ENCODE data around the gene PAK3.

PAK3 gene

GRCh38 chrX:111101580-111101979 is 5.6 kb downstream of the PAK3 start:
- no peaks in the 10 kb centered on the region for H3K36me3 ChIP-seq (ENCODE audit: control insufficient read depth in 2 of 2, insufficient read depth in 2 of 2, low read length in 2 of 2)
- H3K9ac ChIP-seq (ENCODE audit: low read depth in 1 of 2, low read length in 2 of 2) = no peak overlapping the region
- H3K4me3 ChIP-seq (ENCODE audit: low read length in 2 of 2) = no peak overlapping the region
- H3K27ac ChIP-seq (ENCODE audit: low read depth in 2 of 2, low read length in 2 of 2) = no peak overlapping the region
- no peaks in the 10 kb centered on the region for H3K9me3 ChIP-seq (ENCODE audit: control insufficient read depth in 2 of 2, low read length in 2 of 2)
- H3K4me1 ChIP-seq (ENCODE audit: control insufficient read depth in 2 of 2, insufficient read depth in 2 of 2, low read length in 2 of 2) = no peaks in the 10 kb centered on the region
- H3K27me3 ChIP-seq (ENCODE audit: control insufficient read depth in 2 of 2, insufficient read depth in 2 of 2, low read length in 2 of 2) = peaks cover 8 to 10% of the 10 kb centered on the region in 2 donors

GRCh38 chrX:111102636-111103035 is 6.6 kb downstream of the PAK3 start:
- no peak overlapping the region for H3K4me3 ChIP-seq (ENCODE audit: low read length in 2 of 2)
- H3K27me3 ChIP-seq (ENCODE audit: control insufficient read depth in 2 of 2, insufficient read depth in 2 of 2, low read length in 2 of 2) = peaks cover 8 to 10% of the 10 kb centered on the region in 2 donors
- no peak overlapping the region for H3K9ac ChIP-seq (ENCODE audit: low read depth in 1 of 2, low read length in 2 of 2)
- no peaks in the 10 kb centered on the region for H3K4me1 ChIP-seq (ENCODE audit: control insufficient read depth in 2 of 2, insufficient read depth in 2 of 2, low read length in 2 of 2)
- H3K9me3 ChIP-seq (ENCODE audit: control insufficient read depth in 2 of 2, low read length in 2 of 2) = no peaks in the 10 kb centered on the region
- H3K36me3 ChIP-seq (ENCODE audit: control insufficient read depth in 2 of 2, insufficient read depth in 2 of 2, low read length in 2 of 2) = no peaks in the 10 kb centered on the region
- H3K27ac ChIP-seq (ENCODE audit: low read depth in 2 of 2, low read length in 2 of 2) = no peak overlapping the region

GRCh38 chrX:111103246-111103645 is 7.3 kb downstream of the PAK3 start:
- Histone ChIP-seq H3K27me3 (ENCODE audit: control insufficient read depth in 2 of 2, insufficient read depth in 2 of 2, low read length in 2 of 2) (peaks cover 3 to 10% of the 10 kb centered on the region in 2 donors), H3K27ac (ENCODE audit: low read depth in 2 of 2, low read length in 2 of 2) (no peak overlapping the region)

GRCh38 chrX:111110098-111110775 is 14.2 kb downstream of the PAK3 start:
- Histone ChIP-seq H3K9me3 (ENCODE audit: control insufficient read depth in 2 of 2, low read length in 2 of 2) (no peaks in the 10 kb centered on the region), H3K4me1 (ENCODE audit: control insufficient read depth in 2 of 2, insufficient read depth in 2 of 2, low read length in 2 of 2) (no peaks in the 10 kb centered on the region), H3K9ac (ENCODE audit: low read depth in 1 of 2, low read length in 2 of 2) (no peak overlapping the region), H3K4me3 (ENCODE audit: low read length in 2 of 2) (no peak overlapping the region), H3K36me3 (ENCODE audit: control insufficient read depth in 2 of 2, insufficient read depth in 2 of 2, low read length in 2 of 2) (no peaks in the 10 kb centered on the region), H3K27me3 (ENCODE audit: control insufficient read depth in 2 of 2, insufficient read depth in 2 of 2, low read length in 2 of 2) (peaks cover 2 to 6% of the 10 kb centered on the region in 2 donors), H3K27ac (ENCODE audit: low read depth in 2 of 2, low read length in 2 of 2) (no peak overlapping the region)

More at GRCh38 chrX:111103246-111103645, 7.3 kb downstream of the PAK3 start:
- H3K9me3 ChIP-seq (ENCODE audit: control insufficient read depth in 2 of 2, low read length in 2 of 2) = no peaks in the 10 kb centered on the region
- no peaks in the 10 kb centered on the region for H3K4me1 ChIP-seq (ENCODE audit: control insufficient read depth in 2 of 2, insufficient read depth in 2 of 2, low read length in 2 of 2)
- H3K4me3 ChIP-seq (ENCODE audit: low read length in 2 of 2) = no peak overlapping the region
- H3K36me3 ChIP-seq (ENCODE audit: control insufficient read depth in 2 of 2, insufficient read depth in 2 of 2, low read length in 2 of 2) = no peaks in the 10 kb centered on the region
- no peak overlapping the region for H3K9ac ChIP-seq (ENCODE audit: low read depth in 1 of 2, low read length in 2 of 2)

- Histone ChIP-seq H3K9ac (ENCODE audit: low read depth in 1 of 2, low read length in 2 of 2) (no peak overlapping the region), H3K27me3 (ENCODE audit: control insufficient read depth in 2 of 2, insufficient read depth in 2 of 2, low read length in 2 of 2) (peaks cover 0 to 2% of the 10 kb centered on the region in 2 donors), H3K4me3 (ENCODE audit: low read length in 2 of 2) (no peak overlapping the region)
These were observed 18.8 kb downstream of the PAK3 start for GRCh38 chrX:111114806-111115205.

GRCh38 chrX:111116666-111117065 is 20.7 kb downstream of the PAK3 start:
- no peak overlapping the region for H3K27ac ChIP-seq (ENCODE audit: low read depth in 2 of 2, low read length in 2 of 2)
- peaks cover 0 to 2% of the 10 kb centered on the region in 2 donors for H3K27me3 ChIP-seq (ENCODE audit: control insufficient read depth in 2 of 2, insufficient read depth in 2 of 2, low read length in 2 of 2)
- H3K9ac ChIP-seq (ENCODE audit: low read depth in 1 of 2, low read length in 2 of 2) = no peak overlapping the region
- H3K4me3 ChIP-seq (ENCODE audit: low read length in 2 of 2) = no peak overlapping the region
- H3K9me3 ChIP-seq (ENCODE audit: control insufficient read depth in 2 of 2, low read length in 2 of 2) = no peaks in the 10 kb centered on the region
- H3K36me3 ChIP-seq (ENCODE audit: control insufficient read depth in 2 of 2, insufficient read depth in 2 of 2, low read length in 2 of 2) = no peaks in the 10 kb centered on the region
- H3K4me1 ChIP-seq (ENCODE audit: control insufficient read depth in 2 of 2, insufficient read depth in 2 of 2, low read length in 2 of 2) = no peaks in the 10 kb centered on the region

More at GRCh38 chrX:111114806-111115205, 18.8 kb downstream of the PAK3 start:
- Histone ChIP-seq H3K36me3 (ENCODE audit: control insufficient read depth in 2 of 2, insufficient read depth in 2 of 2, low read length in 2 of 2) (no peaks in the 10 kb centered on the region), H3K9me3 (ENCODE audit: control insufficient read depth in 2 of 2, low read length in 2 of 2) (no peaks in the 10 kb centered on the region), H3K27ac (ENCODE audit: low read depth in 2 of 2, low read length in 2 of 2) (no peak overlapping the region), H3K4me1 (ENCODE audit: control insufficient read depth in 2 of 2, insufficient read depth in 2 of 2, low read length in 2 of 2) (no peaks in the 10 kb centered on the region)

GRCh38 chrX:111119341-111119740 is 23.4 kb downstream of the PAK3 start:
- peaks cover 0 to 2% of the 10 kb centered on the region in 2 donors for H3K27me3 ChIP-seq (ENCODE audit: control insufficient read depth in 2 of 2, insufficient read depth in 2 of 2, low read length in 2 of 2)
- no peaks in the 10 kb centered on the region for H3K36me3 ChIP-seq (ENCODE audit: control insufficient read depth in 2 of 2, insufficient read depth in 2 of 2, low read length in 2 of 2)
- H3K4me3 ChIP-seq (ENCODE audit: low read length in 2 of 2) = no peak overlapping the region
- no peaks in the 10 kb centered on the region for H3K4me1 ChIP-seq (ENCODE audit: control insufficient read depth in 2 of 2, insufficient read depth in 2 of 2, low read length in 2 of 2)
- no peak overlapping the region for H3K9ac ChIP-seq (ENCODE audit: low read depth in 1 of 2, low read length in 2 of 2)
- no peak overlapping the region for H3K27ac ChIP-seq (ENCODE audit: low read depth in 2 of 2, low read length in 2 of 2)
- H3K9me3 ChIP-seq (ENCODE audit: control insufficient read depth in 2 of 2, low read length in 2 of 2) = no peaks in the 10 kb centered on the region

- Histone ChIP-seq H3K4me1 (ENCODE audit: control insufficient read depth in 2 of 2, insufficient read depth in 2 of 2, low read length in 2 of 2) (no peaks in the 10 kb centered on the region), H3K9me3 (ENCODE audit: control insufficient read depth in 2 of 2, low read length in 2 of 2) (no peaks in the 10 kb centered on the region), H3K4me3 (ENCODE audit: low read length in 2 of 2) (no peak overlapping the region), H3K9ac (ENCODE audit: low read depth in 1 of 2, low read length in 2 of 2) (no peak overlapping the region), H3K27me3 (ENCODE audit: control insufficient read depth in 2 of 2, insufficient read depth in 2 of 2, low read length in 2 of 2) (no peaks in the 10 kb centered on the region), H3K36me3 (ENCODE audit: control insufficient read depth in 2 of 2, insufficient read depth in 2 of 2, low read length in 2 of 2) (no peaks in the 10 kb centered on the region), H3K27ac (ENCODE audit: low read depth in 2 of 2, low read length in 2 of 2) (no peak overlapping the region)
These were observed 27.1 kb downstream of the PAK3 start for GRCh38 chrX:111123125-111123524.

- H3K9ac ChIP-seq (ENCODE audit: low read depth in 1 of 2, low read length in 2 of 2) = no peak overlapping the region
- H3K27ac ChIP-seq (ENCODE audit: low read depth in 2 of 2, low read length in 2 of 2) = no peak overlapping the region
- no peaks in the 10 kb centered on the region for H3K36me3 ChIP-seq (ENCODE audit: control insufficient read depth in 2 of 2, insufficient read depth in 2 of 2, low read length in 2 of 2)
- H3K4me3 ChIP-seq (ENCODE audit: low read length in 2 of 2) = no peak overlapping the region
- H3K4me1 ChIP-seq (ENCODE audit: control insufficient read depth in 2 of 2, insufficient read depth in 2 of 2, low read length in 2 of 2) = no peaks in the 10 kb centered on the region
- H3K9me3 ChIP-seq (ENCODE audit: control insufficient read depth in 2 of 2, low read length in 2 of 2) = no peaks in the 10 kb centered on the region
- H3K27me3 ChIP-seq (ENCODE audit: control insufficient read depth in 2 of 2, insufficient read depth in 2 of 2, low read length in 2 of 2) = no peaks in the 10 kb centered on the region
These were observed 27.7 kb downstream of the PAK3 start for GRCh38 chrX:111123606-111124179.

GRCh38 chrX:111124418-111124817 is 28.4 kb downstream of the PAK3 start:
- Histone ChIP-seq H3K4me1 (ENCODE audit: control insufficient read depth in 2 of 2, insufficient read depth in 2 of 2, low read length in 2 of 2) (no peaks in the 10 kb centered on the region), H3K36me3 (ENCODE audit: control insufficient read depth in 2 of 2, insufficient read depth in 2 of 2, low read length in 2 of 2) (no peaks in the 10 kb centered on the region), H3K27me3 (ENCODE audit: control insufficient read depth in 2 of 2, insufficient read depth in 2 of 2, low read length in 2 of 2) (peaks cover 3 to 4% of the 10 kb centered on the region in 2 donors), H3K9me3 (ENCODE audit: control insufficient read depth in 2 of 2, low read length in 2 of 2) (no peaks in the 10 kb centered on the region), H3K27ac (ENCODE audit: low read depth in 2 of 2, low read length in 2 of 2) (no peak overlapping the region), H3K4me3 (ENCODE audit: low read length in 2 of 2) (no peak overlapping the region), H3K9ac (ENCODE audit: low read depth in 1 of 2, low read length in 2 of 2) (no peak overlapping the region)
